NCI-H526 treated with DMSO at 0.1 percent for 48 hours (cell line): ENCODE results near the gene ANXA4.
A peak's percentile ranks its signal among the peaks of the same experiment; 100 is the strongest.
"Not testable (repeated sequence)": the region's sequence is repeated elsewhere in the genome, so short reads cannot be mapped to it uniquely, and the experiment has no call there.

Source experiments
- DNase-seq: peaks from one replicate; lab custom pipeline; 2025; lab: John Stamatoyannopoulos, UW

The ANXA4 gene

GRCh38 chr2:69779258-69780001, 37.5 kb downstream of the ANXA4 start:
- no peak for DNase-seq

GRCh38 chr2:69780921-69781320, 39.0 kb downstream of the ANXA4 start:
- DNase-seq: no peak

GRCh38 chr2:69781321-69782248, 39.7 kb downstream of the ANXA4 start:
- peak; percentile 98 for DNase-seq

- no peak for DNase-seq
Measured at GRCh38 chr2:69784228-69784627, 42.3 kb downstream of the ANXA4 start.

GRCh38 chr2:69785358-69785757, 43.4 kb downstream of the ANXA4 start:
- no peak for DNase-seq

- no peak for DNase-seq
Measured at GRCh38 chr2:69786052-69786560, 44.2 kb downstream of the ANXA4 start.

GRCh38 chr2:69789175-69789721, 47.3 kb downstream of the ANXA4 start:
- no peak for DNase-seq

- no peak for DNase-seq
Measured at GRCh38 chr2:69789772-69790600, 48.1 kb downstream of the ANXA4 start.

- no peak for DNase-seq
Measured at GRCh38 chr2:69790601-69790959, 48.6 kb downstream of the ANXA4 start.

GRCh38 chr2:69791045-69791444, 49.1 kb downstream of the ANXA4 start:
- DNase-seq: peak; percentile 49

- no peak for DNase-seq
Measured at GRCh38 chr2:69796174-69796573, 54.2 kb downstream of the ANXA4 start.

GRCh38 chr2:69797235-69797634, 55.3 kb downstream of the ANXA4 start:
- no peak for DNase-seq

GRCh38 chr2:69797836-69798289, 55.9 kb downstream of the ANXA4 start:
- no peak for DNase-seq

GRCh38 chr2:69798290-69798908, 56.5 kb downstream of the ANXA4 start:
- no peak for DNase-seq

GRCh38 chr2:69798909-69799526, 57.1 kb downstream of the ANXA4 start:
- DNase-seq: no peak

GRCh38 chr2:69801745-69802290, 59.9 kb downstream of the ANXA4 start:
- no peak for DNase-seq

GRCh38 chr2:69802781-69803367, 60.9 kb downstream of the ANXA4 start:
- DNase-seq: not testable (repeated sequence)

- DNase-seq: no peak
Measured at GRCh38 chr2:69804416-69804815, 62.5 kb downstream of the ANXA4 start.

- no peak for DNase-seq
Measured at GRCh38 chr2:69805887-69806286, 64.0 kb downstream of the ANXA4 start.
